ENCODE results near the gene SYNGAP1. TPM values are rescaled to one million over a fixed set of nuclear protein-coding genes. Genes with fewer than 3 reads are reported as not detected.

The SYNGAP1 gene
- total and polyA plus RNA-seq, 9 of the 15 experiments (the other 6 are each of a cell fraction or from before 2014, with no cell fraction given), result 0.01 to 22.8 (median 3.2) TPM

- peak; percentile 40; the same call in 1 of the 2 replicates for TF ChIP-seq CREM (IDR thresholded peaks at IDR 0.05; ENCODE audit: low read depth)
- TF ChIP-seq, protein P1, sequence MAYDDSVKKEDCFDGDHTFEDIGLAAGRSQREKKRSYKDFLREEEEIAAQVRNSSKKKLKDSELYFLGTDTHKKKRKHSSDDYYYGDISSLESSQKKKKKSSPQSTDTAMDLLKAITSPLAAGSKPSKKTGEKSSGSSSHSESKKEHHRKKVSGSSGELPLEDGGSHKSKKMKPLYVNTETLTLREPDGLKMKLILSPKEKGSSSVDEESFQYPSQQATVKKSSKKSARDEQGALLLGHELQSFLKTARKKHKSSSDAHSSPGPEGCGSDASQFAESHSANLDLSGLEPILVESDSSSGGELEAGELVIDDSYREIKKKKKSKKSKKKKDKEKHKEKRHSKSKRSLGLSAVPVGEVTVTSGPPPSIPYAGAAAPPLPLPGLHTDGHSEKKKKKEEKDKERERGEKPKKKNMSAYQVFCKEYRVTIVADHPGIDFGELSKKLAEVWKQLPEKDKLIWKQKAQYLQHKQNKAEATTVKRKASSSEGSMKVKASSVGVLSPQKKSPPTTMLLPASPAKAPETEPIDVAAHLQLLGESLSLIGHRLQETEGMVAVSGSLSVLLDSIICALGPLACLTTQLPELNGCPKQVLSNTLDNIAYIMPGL (CRISPR knock-in tag; IDR thresholded peaks at IDR 0.05), result 0 out of 2 replicates have a peak, but pooled peaks have one; percentile 13
- 0 out of 2 replicates have a peak, but pooled peaks have one; percentile 25 for TF ChIP-seq KLF1 (tag; IDR thresholded peaks at IDR 0.05)
- peak; percentile 80 to 94; a peak in 3 of 4 replicates for TF ChIP-seq ARNT (IDR thresholded peaks at IDR 0.05)
- TF ChIP-seq XRCC5 (IDR thresholded peaks at IDR 0.05; ENCODE audit: low read depth, low read length), result 0 out of 2 replicates have a peak, but pooled peaks have one; percentile 29
- TF ChIP-seq, protein P2, sequence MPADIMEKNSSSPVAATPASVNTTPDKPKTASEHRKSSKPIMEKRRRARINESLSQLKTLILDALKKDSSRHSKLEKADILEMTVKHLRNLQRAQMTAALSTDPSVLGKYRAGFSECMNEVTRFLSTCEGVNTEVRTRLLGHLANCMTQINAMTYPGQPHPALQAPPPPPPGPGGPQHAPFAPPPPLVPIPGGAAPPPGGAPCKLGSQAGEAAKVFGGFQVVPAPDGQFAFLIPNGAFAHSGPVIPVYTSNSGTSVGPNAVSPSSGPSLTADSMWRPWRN (IDR thresholded peaks at IDR 0.05; ENCODE audit: low read depth), result 0 out of 2 replicates have a peak, but pooled peaks have one; percentile 14
- 0 out of 2 replicates have a peak, but pooled peaks have one; percentile 32 for TF ChIP-seq ATF7 (IDR thresholded peaks at IDR 0.05)
- TF ChIP-seq, protein P3, sequence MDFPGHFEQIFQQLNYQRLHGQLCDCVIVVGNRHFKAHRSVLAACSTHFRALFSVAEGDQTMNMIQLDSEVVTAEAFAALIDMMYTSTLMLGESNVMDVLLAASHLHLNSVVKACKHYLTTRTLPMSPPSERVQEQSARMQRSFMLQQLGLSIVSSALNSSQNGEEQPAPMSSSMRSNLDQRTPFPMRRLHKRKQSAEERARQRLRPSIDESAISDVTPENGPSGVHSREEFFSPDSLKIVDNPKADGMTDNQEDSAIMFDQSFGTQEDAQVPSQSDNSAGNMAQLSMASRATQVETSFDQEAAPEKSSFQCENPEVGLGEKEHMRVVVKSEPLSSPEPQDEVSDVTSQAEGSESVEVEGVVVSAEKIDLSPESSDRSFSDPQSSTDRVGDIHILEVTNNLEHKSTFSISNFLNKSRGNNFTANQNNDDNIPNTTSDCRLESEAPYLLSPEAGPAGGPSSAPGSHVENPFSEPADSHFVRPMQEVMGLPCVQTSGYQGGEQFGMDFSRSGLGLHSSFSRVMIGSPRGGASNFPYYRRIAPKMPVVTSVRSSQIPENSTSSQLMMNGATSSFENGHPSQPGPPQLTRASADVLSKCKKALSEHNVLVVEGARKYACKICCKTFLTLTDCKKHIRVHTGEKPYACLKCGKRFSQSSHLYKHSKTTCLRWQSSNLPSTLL (IDR thresholded peaks at IDR 0.05), result peak; percentile 75; the same call in 1 of the 2 replicates
- 0 out of 2 replicates have a peak, but pooled peaks have one; percentile 14 for TF ChIP-seq MYBL2 (IDR thresholded peaks at IDR 0.05; ENCODE audit: low read depth)
- TF ChIP-seq MYBL2 (CRISPR knock-in tag; IDR thresholded peaks at IDR 0.05; ENCODE audit: borderline replicate concordance), result no peak
- peak; percentile 47; the same call in 1 of the 2 replicates for TF ChIP-seq OTX1 (CRISPR knock-in tag; IDR thresholded peaks at IDR 0.05)
- peak; percentile 80 for TF ChIP-seq TCF3 (CRISPR knock-in tag; IDR thresholded peaks at IDR 0.05)
- TF ChIP-seq SAP30 (IDR thresholded peaks at IDR 0.05; ENCODE audit: borderline replicate concordance, insufficient read depth, low read depth, low read length, poor library complexity, severe bottlenecking), result peak; percentile 43
- TF ChIP-seq ZHX1 (conservative IDR thresholded peaks at IDR 0.05; ENCODE audit: low read length), result no peak
- TF ChIP-seq POLR2A (conservative IDR thresholded peaks at IDR 0.05), result peak; percentile 93
These were observed 5.2 kb downstream of the SYNGAP1 start (continued) for GRCh38 chr6:33424855-33425667.
